ENCODE results near the gene SORCS2. TPM values are rescaled to one million over a fixed set of nuclear protein-coding genes. Genes with fewer than 3 reads are reported as not detected.
A peak's percentile ranks its signal among the peaks of the same experiment; 100 is the strongest.

Gene SORCS2
- total RNA-seq, 2 donors from 2014 or later, result 0.05 to 0.07 TPM

DNA sequence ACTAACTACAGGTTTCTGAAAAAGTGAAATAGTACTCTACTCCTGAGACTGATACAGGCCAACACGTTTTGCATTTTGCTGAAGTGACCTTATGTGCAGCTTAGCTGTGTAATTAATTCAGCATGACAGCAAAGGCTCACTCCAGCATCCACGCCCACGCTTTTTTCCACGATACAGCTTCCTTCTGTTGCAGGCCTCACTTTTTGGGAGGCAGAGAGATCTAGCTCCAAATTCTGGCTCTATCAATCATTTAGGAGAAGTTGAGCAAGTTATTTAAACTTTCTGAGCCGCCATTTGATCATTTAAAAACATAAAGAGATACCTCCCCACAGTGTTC lies 587.1 kb downstream of the SORCS2 start:
- no peak for ATAC-seq (replicated peaks in 1 of 2)
- H3K4me3 Mint-ChIP-seq, result no peak overlapping the region
- H3K9me3 Mint-ChIP-seq, result no peaks in the 10 kb centered on the region
- H3K27me3 Mint-ChIP-seq (ENCODE audit: low read depth), result no peaks in the 10 kb centered on the region
- peaks cover 6 to 7% of the 10 kb centered on the region in 2 donors for H3K36me3 Mint-ChIP-seq (ENCODE audit: insufficient read depth in 2 of 2)
- no peak overlapping the region for H3K27ac Mint-ChIP-seq
- H3K4me1 Mint-ChIP-seq (ENCODE audit: low read depth), result peaks cover 13% of the 10 kb centered on the region
- DNase-seq, result no peak

DNA sequence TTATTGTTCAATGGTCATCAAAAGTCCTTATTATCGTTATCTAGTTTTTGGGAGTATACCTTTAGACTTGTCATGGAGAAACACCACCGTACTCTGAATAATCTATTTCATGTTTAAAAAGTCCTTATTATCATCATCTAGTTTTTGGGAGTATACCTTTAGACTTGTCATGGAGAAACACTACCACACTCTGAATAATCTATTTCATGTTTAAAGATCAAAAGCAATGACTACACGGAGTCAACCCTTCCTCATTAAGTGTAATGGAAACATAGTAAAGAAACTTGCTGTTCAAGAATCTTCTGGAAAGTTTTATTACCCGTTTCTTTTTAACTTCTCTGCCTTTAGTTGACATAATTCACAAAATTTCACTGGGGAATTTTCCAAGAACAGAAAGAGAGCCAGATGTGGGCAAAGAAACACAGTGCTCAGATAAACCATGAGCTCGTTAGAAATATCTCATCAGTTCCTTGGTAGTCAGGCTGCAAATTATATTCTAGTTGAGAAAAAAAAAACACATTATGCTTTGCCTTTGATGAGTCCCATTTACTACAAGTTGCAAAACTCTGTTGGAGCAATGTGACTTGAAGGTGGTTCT lies 588.5 kb downstream of the SORCS2 start:
- no peaks in the 10 kb centered on the region for H3K27me3 Mint-ChIP-seq (ENCODE audit: low read depth)
- ATAC-seq (replicated peaks in 1 of 2) (no peak), DNase-seq (no peak)
- H3K4me3 Mint-ChIP-seq, result peak overlapping the region in 1 of 2 donors; percentile 62
- peak overlapping the region; percentile 86 for H3K27ac Mint-ChIP-seq
- peaks cover 6 to 7% of the 10 kb centered on the region in 2 donors for H3K36me3 Mint-ChIP-seq (ENCODE audit: insufficient read depth in 2 of 2)
- H3K9me3 Mint-ChIP-seq, result no peaks in the 10 kb centered on the region
- H3K4me1 Mint-ChIP-seq (ENCODE audit: low read depth), result peaks cover 13% of the 10 kb centered on the region

DNA sequence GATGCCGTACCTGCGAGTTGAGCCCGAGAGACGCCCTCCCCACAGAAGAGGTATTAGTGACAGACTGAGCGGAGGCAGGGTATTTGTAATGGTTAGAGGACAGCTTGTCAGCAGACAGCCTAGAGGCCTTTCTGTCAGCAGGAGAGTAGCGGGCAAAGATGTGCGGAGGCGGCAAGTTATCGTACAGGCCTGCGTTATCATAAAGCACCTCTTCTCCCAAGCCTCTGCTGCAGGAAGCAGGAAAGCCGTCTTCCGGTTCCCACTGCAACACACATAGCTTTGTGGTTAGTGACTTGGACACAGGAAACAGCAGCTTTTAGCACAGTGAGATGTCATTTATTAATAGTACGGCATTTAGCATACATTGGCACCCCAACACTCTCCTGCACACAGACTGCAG lies 589.0 kb downstream of the SORCS2 start:
- Mint-ChIP-seq H3K9me3 (no peaks in the 10 kb centered on the region), H3K4me1 (ENCODE audit: low read depth) (peaks cover 13% of the 10 kb centered on the region), H3K27ac (peak overlapping the region; percentile 86), H3K36me3 (ENCODE audit: insufficient read depth in 2 of 2) (peaks cover 6 to 7% of the 10 kb centered on the region in 2 donors), H3K27me3 (ENCODE audit: low read depth) (no peaks in the 10 kb centered on the region), H3K4me3 (peak overlapping the region in 1 of 2 donors; percentile 62)
- no peak for DNase-seq
- no peak for ATAC-seq (replicated peaks in 1 of 2)

DNA sequence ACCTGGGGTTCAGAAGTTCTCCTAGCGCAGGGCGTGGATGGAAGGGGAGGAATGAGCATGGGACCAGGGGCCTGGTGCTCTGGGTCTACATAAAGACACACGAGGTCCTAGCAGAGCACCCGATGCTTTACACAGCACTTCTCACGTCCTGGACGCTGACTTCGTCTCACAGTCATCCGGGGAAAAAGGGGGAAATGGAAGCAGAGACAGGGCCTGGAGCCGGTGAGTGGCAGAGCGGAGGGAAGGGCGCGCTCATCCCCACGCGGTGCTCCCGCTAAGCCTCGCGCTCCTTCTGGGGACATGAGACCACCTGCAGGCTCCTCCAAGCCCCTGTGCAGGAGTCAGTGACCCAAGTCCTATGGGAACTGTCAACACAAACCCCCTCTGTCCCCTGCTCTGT lies 589.7 kb downstream of the SORCS2 start:
- H3K36me3 Mint-ChIP-seq (ENCODE audit: insufficient read depth in 2 of 2), result peaks cover 6 to 7% of the 10 kb centered on the region in 2 donors
- H3K27me3 Mint-ChIP-seq (ENCODE audit: low read depth), result no peaks in the 10 kb centered on the region
- no peaks in the 10 kb centered on the region for H3K9me3 Mint-ChIP-seq
- DNase-seq (no peak), ATAC-seq (replicated peaks in 1 of 2) (no peak)
- no peak overlapping the region for H3K4me3 Mint-ChIP-seq
- no peak overlapping the region for H3K27ac Mint-ChIP-seq
- peaks cover 13% of the 10 kb centered on the region for H3K4me1 Mint-ChIP-seq (ENCODE audit: low read depth)

DNA sequence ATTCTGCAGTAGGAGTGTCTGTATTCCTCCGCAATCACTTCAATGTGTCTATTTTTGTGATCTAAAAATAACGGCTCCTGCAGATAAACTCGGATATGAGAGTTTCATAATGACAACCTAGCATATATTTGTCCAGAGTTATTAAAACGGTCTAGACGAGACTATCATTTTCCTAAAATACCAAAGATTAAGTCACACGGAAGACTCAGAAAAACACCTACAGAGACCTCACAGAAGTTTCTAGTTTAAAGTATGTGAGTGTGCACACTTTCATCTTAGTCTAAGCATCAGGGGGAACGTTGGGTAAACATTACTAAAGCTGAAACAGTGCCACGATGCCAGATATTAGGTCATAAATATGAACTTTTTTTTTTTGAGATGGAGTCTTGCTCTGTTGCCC lies 590.4 kb downstream of the SORCS2 start:
- peak overlapping the region in 1 of 2 donors; percentile 70 for H3K4me3 Mint-ChIP-seq
- ATAC-seq (replicated peaks in 1 of 2) (peak in 1 of 2 donors; percentile 41), DNase-seq (no peak)
- H3K27me3 Mint-ChIP-seq (ENCODE audit: low read depth), result no peaks in the 10 kb centered on the region
- peaks cover 6 to 7% of the 10 kb centered on the region in 2 donors for H3K36me3 Mint-ChIP-seq (ENCODE audit: insufficient read depth in 2 of 2)
- peak overlapping the region; percentile 88 for H3K27ac Mint-ChIP-seq
- H3K4me1 Mint-ChIP-seq (ENCODE audit: low read depth), result peaks cover 13% of the 10 kb centered on the region
- H3K9me3 Mint-ChIP-seq, result no peaks in the 10 kb centered on the region

DNA sequence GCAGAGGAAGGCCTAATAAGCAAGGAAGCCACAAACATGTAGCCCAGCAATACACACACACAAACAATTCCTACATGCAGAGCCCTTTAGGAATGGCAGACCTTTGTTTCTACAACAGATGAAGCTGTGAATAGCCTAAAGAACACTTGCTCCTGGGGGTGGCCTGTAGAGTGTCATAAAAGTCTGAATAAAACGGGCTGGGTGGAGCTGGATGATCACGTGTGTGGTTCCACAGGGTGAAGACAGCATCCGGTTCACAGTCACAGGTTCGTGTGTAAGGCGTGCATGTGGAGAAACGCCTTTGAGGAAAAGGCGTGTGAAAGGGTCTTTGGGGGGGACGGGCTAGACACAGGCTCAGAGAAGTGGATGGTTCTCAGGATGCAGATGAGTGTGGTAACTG lies 591.2 kb downstream of the SORCS2 start:
- no peaks in the 10 kb centered on the region for H3K27me3 Mint-ChIP-seq (ENCODE audit: low read depth)
- H3K36me3 Mint-ChIP-seq (ENCODE audit: insufficient read depth in 2 of 2), result peaks cover 6 to 7% of the 10 kb centered on the region in 2 donors
- ATAC-seq (replicated peaks in 1 of 2) (no peak), DNase-seq (no peak)
- peak overlapping the region; percentile 88 for H3K27ac Mint-ChIP-seq
- peaks cover 13% of the 10 kb centered on the region for H3K4me1 Mint-ChIP-seq (ENCODE audit: low read depth)
- no peaks in the 10 kb centered on the region for H3K9me3 Mint-ChIP-seq
- H3K4me3 Mint-ChIP-seq, result no peak overlapping the region

DNA sequence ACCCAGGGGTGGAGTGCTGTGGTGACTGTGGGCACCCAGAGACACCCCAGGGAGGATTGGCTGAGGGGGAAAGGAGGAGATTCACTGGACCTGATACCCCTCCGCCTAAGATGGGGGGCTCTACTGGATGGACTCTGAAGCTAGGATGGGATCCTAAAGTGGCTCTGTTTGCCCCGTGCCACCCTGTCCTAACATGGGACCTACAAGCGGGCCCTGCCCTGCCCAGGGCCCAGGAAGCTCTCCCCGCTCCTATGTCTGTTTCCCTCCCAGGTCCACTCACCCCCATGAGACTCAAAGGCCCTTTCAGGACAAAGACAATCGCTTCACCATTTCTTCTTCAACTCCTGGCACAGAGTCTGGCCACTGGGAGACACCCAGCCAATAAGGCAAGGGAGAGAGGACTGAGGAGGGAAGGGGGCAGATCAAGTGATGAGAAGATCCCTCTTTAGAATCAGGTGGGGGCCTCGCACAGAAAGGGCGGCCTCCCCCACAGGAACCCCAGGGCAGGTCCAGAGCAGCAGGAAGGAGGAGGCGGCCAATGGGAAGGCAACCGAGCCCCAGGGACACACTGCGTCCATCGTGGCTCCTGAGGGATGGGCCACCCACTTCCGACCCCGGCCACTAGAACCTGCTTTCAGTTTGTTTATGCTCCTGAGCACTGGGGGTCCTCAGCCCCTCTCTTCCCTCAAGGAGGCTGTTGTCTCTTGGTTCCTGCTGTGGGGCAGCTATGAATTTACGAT lies 592.0 kb downstream of the SORCS2 start:
- Mint-ChIP-seq H3K4me1 (ENCODE audit: low read depth) (peaks cover 13% of the 10 kb centered on the region), H3K9me3 (no peaks in the 10 kb centered on the region), H3K27me3 (ENCODE audit: low read depth) (no peaks in the 10 kb centered on the region), H3K36me3 (ENCODE audit: insufficient read depth in 2 of 2) (peaks cover 4 to 6% of the 10 kb centered on the region in 2 donors), H3K4me3 (no peak overlapping the region), H3K27ac (no peak overlapping the region)
- no peak for DNase-seq
- no peak for ATAC-seq (replicated peaks in 1 of 2)

DNA sequence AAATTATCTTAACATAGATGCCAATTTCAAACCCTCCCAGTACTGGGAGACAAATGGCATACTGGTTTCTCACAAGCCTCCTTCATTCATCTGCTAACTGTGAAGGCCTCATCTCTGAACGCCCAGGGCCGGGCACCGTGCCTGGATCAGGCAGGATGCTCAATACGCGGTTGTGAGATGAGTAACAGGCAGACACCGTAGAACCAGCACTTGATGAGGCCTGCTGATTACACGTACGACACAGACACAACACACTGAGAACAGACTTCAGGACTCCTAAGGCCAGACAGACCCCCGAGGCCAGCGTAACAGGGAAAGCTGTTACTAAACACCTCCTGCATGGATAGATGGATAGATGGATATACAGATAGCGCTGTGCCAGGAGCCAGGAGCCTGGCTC lies 592.7 kb downstream of the SORCS2 start:
- no peaks in the 10 kb centered on the region for H3K9me3 Mint-ChIP-seq
- peak in 1 of 2 donors; percentile 50 for DNase-seq
- no peaks in the 10 kb centered on the region for H3K27me3 Mint-ChIP-seq (ENCODE audit: low read depth)
- ATAC-seq (replicated peaks in 1 of 2), result peak in 1 of 2 donors; percentile 85
- H3K4me3 Mint-ChIP-seq, result peak overlapping the region in 1 of 2 donors; percentile 12
- peaks cover 4 to 6% of the 10 kb centered on the region in 2 donors for H3K36me3 Mint-ChIP-seq (ENCODE audit: insufficient read depth in 2 of 2)
- peak overlapping the region; percentile 34 for H3K27ac Mint-ChIP-seq
- peaks cover 13% of the 10 kb centered on the region for H3K4me1 Mint-ChIP-seq (ENCODE audit: low read depth)

DNA sequence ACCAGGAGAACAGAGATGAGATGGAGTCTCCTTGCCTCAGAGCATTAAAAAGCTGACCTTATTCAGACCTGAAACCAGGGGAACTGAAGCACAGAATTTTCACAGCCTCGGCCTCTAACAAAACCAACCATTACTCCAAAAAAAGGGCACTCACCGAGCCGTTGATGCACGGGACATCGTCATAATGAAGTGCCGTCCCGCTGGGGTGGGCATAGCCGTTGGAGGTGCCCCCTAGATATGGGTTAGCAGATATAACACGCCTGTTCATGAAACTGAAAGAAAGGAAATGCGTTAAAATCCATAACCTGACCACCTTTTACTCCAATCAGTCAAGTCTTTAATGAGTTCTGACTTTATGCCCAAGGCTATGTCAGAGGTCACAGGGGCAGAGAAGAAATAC lies 593.7 kb downstream of the SORCS2 start:
- DNase-seq (no peak), ATAC-seq (replicated peaks in 1 of 2) (no peak)
- Mint-ChIP-seq H3K27ac (no peak overlapping the region), H3K4me3 (no peak overlapping the region), H3K36me3 (ENCODE audit: insufficient read depth in 2 of 2) (peaks cover 0 to 2% of the 10 kb centered on the region in 2 donors), H3K27me3 (ENCODE audit: low read depth) (no peaks in the 10 kb centered on the region), H3K4me1 (ENCODE audit: low read depth) (peaks cover 9% of the 10 kb centered on the region), H3K9me3 (no peaks in the 10 kb centered on the region)

DNA sequence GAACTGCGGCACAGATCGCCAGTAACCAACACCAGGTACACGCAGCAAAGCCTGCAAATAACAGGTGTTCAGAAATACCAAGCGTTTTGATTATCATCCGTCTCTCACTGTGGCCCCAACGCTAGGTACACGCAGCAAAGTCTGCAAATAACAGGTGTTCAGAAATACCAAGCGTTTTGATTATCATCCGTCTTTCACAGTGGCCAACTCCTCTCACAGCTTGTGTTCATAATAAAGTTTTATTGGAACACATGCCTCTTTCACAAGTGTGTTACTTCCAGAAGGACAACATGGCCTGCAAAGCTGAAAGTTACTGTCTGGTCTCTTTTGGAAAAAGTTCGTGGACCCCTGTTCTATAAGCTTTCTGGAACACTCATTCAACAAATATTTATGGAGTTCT lies 594.2 kb downstream of the SORCS2 start:
- ATAC-seq (replicated peaks in 1 of 2) (no peak), DNase-seq (no peak)
- Mint-ChIP-seq H3K4me3 (no peak overlapping the region), H3K4me1 (ENCODE audit: low read depth) (peaks cover 5% of the 10 kb centered on the region), H3K27me3 (ENCODE audit: low read depth) (no peaks in the 10 kb centered on the region), H3K27ac (no peak overlapping the region), H3K9me3 (no peaks in the 10 kb centered on the region), H3K36me3 (ENCODE audit: insufficient read depth in 2 of 2) (no peaks in the 10 kb centered on the region)

DNA sequence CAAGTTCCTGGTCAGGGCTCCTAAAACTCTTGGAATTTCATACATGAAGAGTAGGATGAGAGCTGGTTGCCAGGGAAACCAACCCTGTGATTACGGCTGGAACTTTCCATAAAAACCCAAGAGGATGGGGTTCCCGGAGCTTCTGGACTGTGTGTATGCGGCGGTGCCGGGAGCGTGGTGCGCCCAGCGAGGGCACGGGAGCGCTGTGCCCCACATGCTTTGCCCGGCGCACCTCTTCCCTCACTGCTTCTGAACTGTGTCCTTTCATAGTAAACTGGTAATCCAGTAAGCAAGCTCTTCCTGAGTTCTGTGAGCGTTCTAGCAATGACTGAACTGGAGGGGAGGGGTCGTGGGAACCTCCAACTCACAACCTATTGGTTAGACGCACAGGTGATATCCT lies 594.7 kb downstream of the SORCS2 start:
- H3K27ac Mint-ChIP-seq, result no peak overlapping the region
- no peaks in the 10 kb centered on the region for H3K9me3 Mint-ChIP-seq
- no peaks in the 10 kb centered on the region for H3K27me3 Mint-ChIP-seq (ENCODE audit: low read depth)
- DNase-seq (no peak), ATAC-seq (replicated peaks in 1 of 2) (no peak)
- peaks cover 0 to under 1% of the 10 kb centered on the region in 2 donors for H3K36me3 Mint-ChIP-seq (ENCODE audit: insufficient read depth in 2 of 2)
- no peak overlapping the region for H3K4me3 Mint-ChIP-seq
- peaks cover 2% of the 10 kb centered on the region for H3K4me1 Mint-ChIP-seq (ENCODE audit: low read depth)

DNA sequence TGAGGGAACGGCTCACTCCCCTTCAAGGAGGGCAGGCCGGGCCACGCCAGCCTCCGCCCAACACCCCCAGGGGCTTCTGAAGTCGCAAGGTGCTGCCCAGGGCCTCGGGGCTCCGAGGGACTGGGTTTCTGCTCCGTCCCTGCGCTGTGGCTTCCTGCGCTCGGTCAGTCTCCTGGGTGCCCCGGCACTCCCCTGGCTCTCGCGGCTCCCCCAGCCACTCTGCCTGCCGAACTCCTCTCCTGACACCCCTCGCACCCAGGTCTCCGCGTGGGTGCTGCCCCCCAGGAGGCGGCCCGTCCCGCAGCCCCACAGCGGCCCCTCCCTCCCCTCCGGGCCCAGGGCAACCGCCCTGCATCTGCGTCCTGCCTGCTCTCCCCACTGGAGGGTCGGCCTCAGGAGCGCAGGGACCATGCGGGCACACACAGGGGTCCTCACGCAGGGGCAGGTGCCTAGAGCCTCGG lies 595.4 kb downstream of the SORCS2 start:
- Mint-ChIP-seq H3K4me1 (ENCODE audit: low read depth) (no peaks in the 10 kb centered on the region), H3K27ac (no peak overlapping the region), H3K27me3 (ENCODE audit: low read depth) (no peaks in the 10 kb centered on the region)

DNA sequence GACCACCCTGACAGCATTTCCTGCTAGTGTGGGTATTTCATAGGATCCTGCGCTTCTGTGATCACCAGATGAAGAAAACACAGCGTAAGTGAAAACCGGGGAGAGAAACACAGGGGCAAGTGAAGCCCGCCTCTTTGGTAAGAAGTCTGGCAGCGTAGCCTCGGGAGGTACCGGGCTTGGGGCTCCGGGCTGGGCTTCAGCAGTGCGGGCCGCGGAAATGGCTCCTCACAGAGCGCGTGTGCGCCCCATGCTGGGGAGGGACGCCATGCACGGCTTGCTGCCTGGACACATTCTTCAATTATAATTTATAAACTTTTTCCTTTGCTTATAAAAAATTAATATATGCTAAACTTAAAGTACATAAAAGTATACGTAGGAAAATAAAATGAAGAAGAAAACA lies 595.9 kb downstream of the SORCS2 start:
- Mint-ChIP-seq H3K27me3 (ENCODE audit: low read depth) (no peaks in the 10 kb centered on the region), H3K4me1 (ENCODE audit: low read depth) (no peaks in the 10 kb centered on the region), H3K4me3 (no peak overlapping the region), H3K9me3 (no peaks in the 10 kb centered on the region), H3K36me3 (ENCODE audit: insufficient read depth in 2 of 2) (peaks cover 0 to 2% of the 10 kb centered on the region in 2 donors), H3K27ac (no peak overlapping the region)
- ATAC-seq (replicated peaks in 1 of 2), result no peak
- DNase-seq, result no peak

More for the DNA sequence above, 595.4 kb downstream of the SORCS2 start:
- Mint-ChIP-seq H3K36me3 (ENCODE audit: insufficient read depth in 2 of 2) (peaks cover 0 to 2% of the 10 kb centered on the region in 2 donors), H3K4me3 (no peak overlapping the region), H3K9me3 (no peaks in the 10 kb centered on the region)
- no peak for DNase-seq
- no peak for ATAC-seq (replicated peaks in 1 of 2)

Data from activated T-cell treated with anti-CD3 and anti-CD28 coated beads, Interleukin-2, amount 50 U/mL, for 72 hours (primary cell).